ENCODE results near the gene TNFRSF4. TPM values are rescaled to one million over a fixed set of nuclear protein-coding genes. Genes with fewer than 3 reads are reported as not detected.

The TNFRSF4 gene
- total and polyA plus RNA-seq, 10 donors, result 6.6 to 23.4 (median 13.6) TPM

DNA sequence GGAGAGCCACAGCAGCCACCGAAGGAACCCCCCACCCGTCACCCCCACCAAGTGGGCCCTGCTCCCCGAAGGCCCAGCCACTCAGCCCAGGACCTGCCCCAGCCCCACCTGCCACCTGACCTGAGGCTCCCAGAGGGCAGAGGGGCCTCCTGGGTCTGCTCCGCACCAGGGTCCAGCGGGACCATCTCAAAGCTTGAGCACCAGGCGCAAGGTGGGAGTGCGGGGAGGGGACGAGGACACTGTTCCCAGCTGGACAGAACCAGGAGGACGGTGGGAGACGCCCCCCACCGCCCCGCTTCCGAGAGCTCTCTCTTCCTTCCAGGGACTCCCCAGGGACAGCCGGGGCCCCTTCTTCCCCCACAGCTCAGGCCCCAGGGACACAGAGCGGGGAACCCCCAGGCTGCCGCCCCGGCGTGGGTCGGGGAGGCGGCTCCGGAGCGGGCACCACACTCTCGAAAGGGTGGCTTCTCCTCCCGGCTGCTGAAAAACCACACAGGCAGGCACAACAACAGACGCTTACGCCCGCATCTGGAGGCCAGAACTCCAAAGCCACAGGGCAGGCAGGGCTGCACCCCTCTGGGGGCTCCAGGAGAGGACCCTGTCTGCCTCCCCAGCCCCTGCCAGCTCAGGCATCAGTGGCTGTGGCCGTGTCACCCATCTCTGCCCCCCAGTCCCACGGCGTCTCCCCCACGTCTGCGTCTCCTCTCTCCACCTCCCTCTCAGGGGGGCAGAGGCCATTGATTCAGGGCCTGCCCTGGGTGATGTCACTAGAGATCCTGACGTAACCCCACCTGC is 42.2 kb downstream of the TNFRSF4 start:
- H3K27ac ChIP-seq, result no peak overlapping the region
- H3K27me3 ChIP-seq (replicated peaks in 1 of 7), result peaks cover 0 to 100% (median 68%) of the 10 kb centered on the region in 7 donors
- H3K4me1 ChIP-seq, result peaks cover 0 to 67% (median 38%) of the 10 kb centered on the region in 6 donors
- DNase-seq, result peak; percentile 86
- H3K4me3 ChIP-seq, result peak overlapping the region in 1 of 8 donors; percentile 23
- intact Hi-C loops (cut with DNase I; ENCODE audit: low total_unique reads), result no loop called here
- peak in 2 of 3 donors; percentile 18 to 27 for TF ChIP-seq POLR2AphosphoS5 (IDR thresholded peaks at IDR 0.05)
- TF ChIP-seq POLR2A (IDR thresholded peaks at IDR 0.05), result no peak
- H3K9me3 ChIP-seq, result peaks cover 0 to 5% (median 0%) of the 10 kb centered on the region in 8 donors
- 48 to 68% (median 55%) methylated on average over 16 to 33 of the region's 33 CpGs for WGBS, 5 donors
- H3K36me3 ChIP-seq, result no peaks in the 10 kb centered on the region

DNA sequence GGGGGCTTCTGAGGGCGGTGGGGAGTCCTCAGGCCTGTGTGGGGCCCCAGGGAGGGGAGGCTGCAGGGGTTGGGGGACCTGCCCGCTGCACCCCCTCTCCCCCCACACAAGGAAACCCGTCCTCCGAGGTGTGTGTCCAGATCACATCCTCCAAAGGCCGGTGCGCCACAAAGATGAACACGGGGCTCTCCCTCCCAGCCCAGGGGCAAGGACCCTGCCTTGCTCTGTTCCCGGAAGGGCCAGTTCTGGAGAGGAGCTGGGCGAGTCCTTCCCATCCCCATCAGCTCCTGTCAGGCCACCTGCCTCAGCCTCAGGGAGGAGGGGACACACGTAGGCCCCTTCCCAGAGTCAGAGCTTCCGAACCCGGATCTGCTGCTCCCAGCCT is 42.8 kb downstream of the TNFRSF4 start:
- intact Hi-C loops (cut with DNase I; ENCODE audit: low total_unique reads), result no loop called here
- H3K27ac ChIP-seq, result no peak overlapping the region
- no peak for DNase-seq
- peaks cover 0 to 5% (median 0%) of the 10 kb centered on the region in 8 donors for H3K9me3 ChIP-seq
- WGBS, 5 donors, result 57 to 76% (median 71%) methylated on average over 4 to 12 of the region's 12 CpGs
- peak overlapping the region in 1 of 8 donors; percentile 23 for H3K4me3 ChIP-seq
- TF ChIP-seq POLR2AphosphoS5 (IDR thresholded peaks at IDR 0.05) (no peak), POLR2A (IDR thresholded peaks at IDR 0.05) (no peak)
- TF ChIP-seq, protein P1, sequence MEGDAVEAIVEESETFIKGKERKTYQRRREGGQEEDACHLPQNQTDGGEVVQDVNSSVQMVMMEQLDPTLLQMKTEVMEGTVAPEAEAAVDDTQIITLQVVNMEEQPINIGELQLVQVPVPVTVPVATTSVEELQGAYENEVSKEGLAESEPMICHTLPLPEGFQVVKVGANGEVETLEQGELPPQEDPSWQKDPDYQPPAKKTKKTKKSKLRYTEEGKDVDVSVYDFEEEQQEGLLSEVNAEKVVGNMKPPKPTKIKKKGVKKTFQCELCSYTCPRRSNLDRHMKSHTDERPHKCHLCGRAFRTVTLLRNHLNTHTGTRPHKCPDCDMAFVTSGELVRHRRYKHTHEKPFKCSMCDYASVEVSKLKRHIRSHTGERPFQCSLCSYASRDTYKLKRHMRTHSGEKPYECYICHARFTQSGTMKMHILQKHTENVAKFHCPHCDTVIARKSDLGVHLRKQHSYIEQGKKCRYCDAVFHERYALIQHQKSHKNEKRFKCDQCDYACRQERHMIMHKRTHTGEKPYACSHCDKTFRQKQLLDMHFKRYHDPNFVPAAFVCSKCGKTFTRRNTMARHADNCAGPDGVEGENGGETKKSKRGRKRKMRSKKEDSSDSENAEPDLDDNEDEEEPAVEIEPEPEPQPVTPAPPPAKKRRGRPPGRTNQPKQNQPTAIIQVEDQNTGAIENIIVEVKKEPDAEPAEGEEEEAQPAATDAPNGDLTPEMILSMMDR (IDR thresholded peaks at IDR 0.05 in 8 of 11, conservative IDR thresholded peaks at IDR 0.05 in 3 of 11), result no peak
- peaks cover 0 to 100% (median 72%) of the 10 kb centered on the region in 7 donors for H3K27me3 ChIP-seq (replicated peaks in 1 of 7)
- no peaks in the 10 kb centered on the region for H3K36me3 ChIP-seq
- H3K4me1 ChIP-seq, result peaks cover 0 to 73% (median 38%) of the 10 kb centered on the region in 6 donors

DNA sequence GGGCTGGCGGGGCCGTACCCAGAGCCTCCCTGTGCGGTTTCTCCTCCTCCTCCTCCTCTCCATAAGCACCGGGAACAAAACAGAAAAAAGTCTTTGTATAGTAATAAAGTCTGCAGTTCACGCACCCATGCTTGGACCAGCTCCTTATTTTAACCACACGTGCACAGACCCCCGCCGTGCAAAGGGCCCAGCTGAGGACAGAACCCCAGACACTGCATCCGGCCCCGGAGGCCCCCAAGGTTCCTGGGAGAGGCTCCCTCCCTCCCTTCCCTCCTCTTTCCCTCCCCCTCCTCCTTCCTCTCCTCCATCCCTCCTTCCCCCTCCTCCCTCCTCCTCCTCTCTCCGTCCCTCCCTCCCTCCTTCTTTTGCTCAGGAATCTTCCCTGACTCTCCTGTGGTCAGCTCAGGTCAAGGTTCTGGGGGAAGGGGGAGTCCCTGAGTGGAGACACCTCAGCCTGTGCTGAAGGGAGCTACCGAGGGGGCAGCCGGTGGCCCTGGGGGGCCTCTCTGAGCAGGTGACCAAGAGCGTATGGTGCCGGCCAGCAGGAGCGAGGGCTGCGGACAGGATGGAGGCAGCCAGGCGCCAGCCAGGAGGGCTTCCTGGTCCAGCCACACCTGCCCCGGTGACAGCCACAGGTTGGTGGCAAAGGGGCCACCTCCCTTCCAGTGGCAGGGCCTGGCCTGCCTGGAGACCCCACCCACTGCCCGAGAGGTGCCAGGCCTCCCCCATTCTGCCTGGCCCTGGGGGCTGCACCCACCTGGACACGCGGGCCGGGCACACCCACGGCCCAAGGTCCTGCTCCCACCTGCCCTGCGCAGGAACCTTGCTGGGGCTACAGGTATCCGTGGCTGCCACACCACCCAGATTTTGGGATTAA is 43.5 kb downstream of the TNFRSF4 start:
- intact Hi-C loops (cut with DNase I; ENCODE audit: low total_unique reads), result no loop called here
- H3K27me3 ChIP-seq (replicated peaks in 1 of 7), result peaks cover 0 to 100% (median 73%) of the 10 kb centered on the region in 7 donors
- H3K27ac ChIP-seq, result no peak overlapping the region
- peak; percentile 60 for DNase-seq
- peaks cover 0 to 73% (median 38%) of the 10 kb centered on the region in 6 donors for H3K4me1 ChIP-seq
- H3K4me3 ChIP-seq, result no peak overlapping the region
- H3K9me3 ChIP-seq, result peaks cover 0 to 3% (median 0%) of the 10 kb centered on the region in 8 donors
- 19 to 47% (median 42%) methylated on average over 12 to 26 of the region's 26 CpGs for WGBS, 5 donors
- TF ChIP-seq POLR2A (IDR thresholded peaks at IDR 0.05), result no peak
- H3K36me3 ChIP-seq, result no peaks in the 10 kb centered on the region

DNA sequence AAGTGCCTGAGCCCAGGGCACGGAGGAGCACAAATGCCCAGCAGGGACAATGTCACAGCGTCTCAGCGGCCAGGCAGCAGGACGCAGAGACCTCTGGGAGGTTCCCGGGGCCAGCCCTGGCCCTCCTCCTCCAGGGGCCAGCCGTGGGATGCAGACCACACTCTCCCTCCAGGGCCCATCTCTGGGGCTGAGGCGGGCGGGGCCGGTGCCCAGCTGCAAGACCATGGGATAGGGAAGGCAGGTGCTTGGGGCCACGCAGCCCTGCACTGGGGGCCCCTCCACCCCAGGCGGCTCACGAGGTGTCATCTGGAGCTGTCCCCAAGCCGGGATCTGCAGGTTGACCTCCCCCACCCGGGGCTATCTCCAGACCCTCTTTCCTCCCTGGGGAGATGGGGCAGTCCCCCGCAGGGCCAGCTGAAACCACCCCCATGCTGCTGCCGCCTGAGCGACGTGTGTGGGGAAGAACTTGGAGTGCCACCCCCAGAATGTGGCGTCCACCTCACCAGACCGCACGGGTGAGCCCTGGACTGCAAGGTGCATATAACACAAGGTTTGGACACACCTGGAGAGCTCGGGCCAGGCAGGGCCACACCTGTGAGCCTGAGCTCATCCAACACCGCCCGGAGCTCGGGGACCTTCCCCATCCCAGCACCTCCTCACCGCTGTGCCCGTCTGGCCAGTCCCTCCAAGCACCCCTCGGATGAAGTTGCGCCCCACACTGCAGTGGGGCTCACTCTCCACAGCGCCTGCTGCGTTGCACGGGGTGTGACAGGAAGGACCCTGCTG is 44.3 kb downstream of the TNFRSF4 start:
- peaks cover 0 to 100% (median 80%) of the 10 kb centered on the region in 7 donors for H3K27me3 ChIP-seq (replicated peaks in 1 of 7)
- peak; percentile 75 for DNase-seq
- WGBS, 5 donors, result 59 to 70% (median 64%) methylated on average over 17 to 32 of the region's 32 CpGs

More for the DNA sequence above, 44.3 kb downstream of the TNFRSF4 start:
- peaks cover 0 to 73% (median 36%) of the 10 kb centered on the region in 6 donors for H3K4me1 ChIP-seq
- H3K36me3 ChIP-seq, result no peaks in the 10 kb centered on the region
- no peak overlapping the region for H3K4me3 ChIP-seq
- TF ChIP-seq POLR2AphosphoS5 (IDR thresholded peaks at IDR 0.05) (no peak), POLR2A (IDR thresholded peaks at IDR 0.05) (no peak)
- TF ChIP-seq, protein P1 (IDR thresholded peaks at IDR 0.05 in 8 of 11, conservative IDR thresholded peaks at IDR 0.05 in 3 of 11), result no peak
- no peaks in the 10 kb centered on the region for H3K9me3 ChIP-seq
- H3K27ac ChIP-seq, result no peak overlapping the region
- intact Hi-C loops (cut with DNase I; ENCODE audit: low total_unique reads), result no loop called here

Measured in spleen (tissue), 11 donors.